CD4-positive, alpha-beta T cell treated with Interferon gamma for 1 hour (primary cell): ENCODE data around the gene INA.
"Not testable (repeated sequence)": the region's sequence is repeated elsewhere in the genome, so short reads cannot be mapped to it uniquely, and the experiment has no call there.

ENCODE experiments used
- DNase-seq: peaks from one replicate; pipeline ENCODE4 v3.0.0-alpha.2; 2020

The INA gene

GRCh38 chr10:103276896-103277712 lies at the start of gene INA:
TSS of gene INA (plus strand) at chr10:103277138. CDS start at chr10:103277212, 74 bp downstream.
- DNase-seq: no peak

- no peak for DNase-seq
Measured at GRCh38 chr10:103227416-103227815, 49.5 kb upstream of the INA start.

DNA sequence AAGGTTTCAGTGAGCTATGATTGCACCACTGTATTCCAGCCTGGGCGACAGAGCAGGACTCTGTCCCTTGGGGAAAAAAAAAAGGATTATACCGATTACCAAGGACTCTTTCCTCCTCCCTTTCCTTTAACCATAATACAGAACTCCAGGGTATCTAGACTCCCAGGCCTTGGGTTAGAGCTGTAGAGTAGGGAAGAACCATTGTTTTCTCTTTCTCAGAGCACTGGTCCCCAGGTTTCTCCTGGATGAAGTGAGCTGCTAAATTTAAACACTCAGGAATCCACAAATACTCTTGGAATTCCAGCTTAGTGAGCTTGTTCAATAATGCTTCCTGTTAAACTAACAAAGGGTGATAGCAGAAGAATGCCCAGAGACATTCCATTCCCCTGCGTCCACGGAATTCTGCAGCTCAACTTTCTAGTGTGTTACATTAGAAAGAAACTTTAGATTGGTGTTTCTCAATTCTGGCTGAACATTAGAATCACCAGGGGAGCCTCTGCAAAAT lies 45.8 kb upstream of the INA start:
- no peak for DNase-seq

DNA sequence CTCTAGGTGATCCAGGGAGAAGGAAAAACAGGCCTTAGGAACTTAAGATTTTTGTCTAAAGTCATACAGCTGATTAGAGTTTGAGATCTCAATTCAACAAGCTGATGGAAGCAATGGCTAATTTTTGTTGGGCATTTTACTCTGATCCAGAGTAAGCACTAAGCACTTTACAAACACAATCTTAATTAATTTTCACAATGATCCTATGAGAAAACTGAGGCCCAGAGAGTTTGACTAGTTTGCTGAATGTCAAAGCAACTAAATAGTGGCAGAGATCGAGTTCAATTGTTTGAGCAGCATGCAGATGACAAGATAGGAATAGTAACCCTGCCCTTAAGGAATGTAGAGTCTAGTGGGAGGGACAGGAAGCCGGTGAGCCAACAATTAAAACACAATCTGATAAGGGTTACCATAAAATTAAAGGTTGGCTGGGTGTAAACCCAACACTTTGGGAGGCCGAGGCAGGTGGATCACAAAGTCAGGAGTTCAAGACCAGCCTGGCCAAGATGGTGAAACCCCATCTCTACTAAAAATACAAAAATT lies 44.7 kb upstream of the INA start:
- DNase-seq: no peak

GRCh38 chr10:103232772-103233488 lies 44.0 kb upstream of the INA start:
- DNase-seq: no peak

DNA sequence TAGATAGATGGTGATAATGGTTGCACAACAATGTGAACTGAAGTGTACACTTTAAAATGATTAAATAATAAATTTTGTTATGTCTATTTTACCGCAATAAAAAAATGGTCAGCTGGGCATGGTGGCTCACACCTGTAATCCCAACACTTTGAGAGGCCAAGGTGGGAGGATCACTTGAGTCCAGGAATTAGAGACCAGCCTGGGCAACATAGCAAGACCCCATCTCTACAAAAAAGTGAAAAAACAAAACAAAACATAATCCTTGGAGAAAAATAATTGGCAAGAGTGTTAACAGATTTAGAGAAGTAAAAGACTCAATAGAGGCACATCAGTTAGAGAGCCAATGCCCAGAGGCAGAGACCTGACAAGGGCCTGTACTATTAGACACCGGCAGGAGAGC lies 41.2 kb upstream of the INA start:
- no peak for DNase-seq

GRCh38 chr10:103238506-103239252 lies 38.3 kb upstream of the INA start:
- DNase-seq: no peak

GRCh38 chr10:103241262-103242011 lies 35.5 kb upstream of the INA start:
- DNase-seq: peak; percentile 75

GRCh38 chr10:103244666-103245271 lies 32.2 kb upstream of the INA start:
- peak; percentile 61 for DNase-seq

DNA sequence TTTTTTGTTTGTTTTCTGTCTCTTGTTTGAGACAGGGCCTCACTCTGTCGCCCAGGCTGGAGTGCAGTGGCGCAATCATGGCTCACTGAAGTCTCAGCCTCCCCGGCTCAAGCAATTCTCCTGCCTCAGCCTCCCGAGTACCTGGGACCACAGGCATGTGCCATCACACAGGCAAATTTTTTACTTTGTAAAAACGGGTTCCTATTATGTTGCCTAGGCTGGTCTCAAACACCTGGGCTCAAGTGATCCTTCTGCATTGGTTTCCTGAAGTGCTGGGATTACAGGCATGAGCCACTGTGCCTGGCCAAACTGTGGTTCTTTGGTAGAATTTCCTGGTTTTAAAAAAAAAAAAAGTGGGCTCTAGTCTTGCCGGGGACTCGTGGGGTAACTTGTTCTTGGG lies 31.4 kb upstream of the INA start, which contains the start of gene RPEL1:
Gene RPEL1, plus strand, starts transcription at position 301 of the 400 bp plus-strand sequence. CDS start 110 bp downstream, outside the sequence.
- not testable (repeated sequence) for DNase-seq

DNA sequence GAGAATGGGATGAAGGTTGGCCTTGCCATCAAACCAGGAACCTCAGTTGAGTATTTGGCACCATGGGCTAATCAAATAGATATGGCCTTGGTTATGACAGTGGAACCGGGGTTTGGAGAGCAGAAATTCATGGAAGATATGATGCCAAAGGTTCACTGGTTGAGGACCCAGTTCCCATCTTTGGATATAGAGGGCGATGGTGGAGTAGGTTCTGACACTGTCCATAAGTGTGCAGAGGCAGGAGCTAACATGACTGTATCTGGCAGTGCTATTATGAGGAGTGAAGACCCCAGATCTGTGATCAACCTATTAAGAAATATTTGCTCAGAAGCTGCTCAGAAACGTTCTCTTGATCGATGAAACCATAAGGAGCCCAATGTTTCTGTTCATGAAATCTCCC lies 30.6 kb upstream of the INA start:
- no peak for DNase-seq

DNA sequence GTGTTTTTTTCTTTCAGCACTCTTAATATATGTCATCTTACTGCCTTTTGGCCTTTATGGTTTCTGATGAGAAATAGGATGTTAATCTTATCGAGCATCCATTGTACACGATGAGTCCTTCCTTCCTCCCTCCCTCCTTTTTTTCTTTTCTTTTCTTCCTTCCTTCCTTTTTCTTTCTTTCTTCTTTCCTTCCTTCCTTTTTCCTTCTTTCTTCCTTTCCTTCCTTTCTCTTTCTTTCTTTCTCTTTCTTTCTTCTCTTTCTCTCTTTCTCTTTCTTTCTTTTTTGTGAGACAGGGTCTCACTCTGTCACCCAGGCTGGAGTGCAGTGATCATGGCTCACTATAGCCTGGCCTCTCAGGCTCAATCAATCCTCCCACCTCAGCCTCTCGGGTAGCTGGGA lies 22.8 kb upstream of the INA start:
- DNase-seq: no peak

GRCh38 chr10:103254538-103255325 lies 22.2 kb upstream of the INA start:
- DNase-seq: no peak

GRCh38 chr10:103256613-103257012 lies 20.3 kb upstream of the INA start:
- no peak for DNase-seq

- no peak for DNase-seq
Measured at GRCh38 chr10:103257812-103258211, 19.1 kb upstream of the INA start.

- not testable (repeated sequence) for DNase-seq
Measured at GRCh38 chr10:103258928-103259327, 18.0 kb upstream of the INA start.

DNA sequence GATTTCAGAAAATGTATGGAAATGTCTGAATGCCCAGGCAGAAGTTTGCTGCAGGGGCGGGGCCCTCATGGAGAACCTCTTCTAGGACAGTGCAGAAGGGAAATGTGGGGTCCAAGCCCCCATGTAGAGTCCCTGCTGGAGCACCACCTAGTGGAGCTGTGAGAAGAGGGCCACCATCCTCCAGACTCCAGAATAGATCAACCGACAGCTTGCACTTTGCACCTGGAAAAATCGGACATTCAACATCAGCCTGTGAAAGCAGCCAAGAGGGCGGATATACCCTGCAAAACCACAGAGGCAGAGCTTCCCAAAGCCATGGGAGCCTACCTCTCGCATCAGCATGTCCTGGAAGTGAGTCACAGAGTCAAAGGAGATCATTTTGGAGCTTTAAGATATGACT lies 16.9 kb upstream of the INA start:
- DNase-seq: no peak

- no peak for DNase-seq
Measured at GRCh38 chr10:103262229-103262628, 14.7 kb upstream of the INA start.

DNA sequence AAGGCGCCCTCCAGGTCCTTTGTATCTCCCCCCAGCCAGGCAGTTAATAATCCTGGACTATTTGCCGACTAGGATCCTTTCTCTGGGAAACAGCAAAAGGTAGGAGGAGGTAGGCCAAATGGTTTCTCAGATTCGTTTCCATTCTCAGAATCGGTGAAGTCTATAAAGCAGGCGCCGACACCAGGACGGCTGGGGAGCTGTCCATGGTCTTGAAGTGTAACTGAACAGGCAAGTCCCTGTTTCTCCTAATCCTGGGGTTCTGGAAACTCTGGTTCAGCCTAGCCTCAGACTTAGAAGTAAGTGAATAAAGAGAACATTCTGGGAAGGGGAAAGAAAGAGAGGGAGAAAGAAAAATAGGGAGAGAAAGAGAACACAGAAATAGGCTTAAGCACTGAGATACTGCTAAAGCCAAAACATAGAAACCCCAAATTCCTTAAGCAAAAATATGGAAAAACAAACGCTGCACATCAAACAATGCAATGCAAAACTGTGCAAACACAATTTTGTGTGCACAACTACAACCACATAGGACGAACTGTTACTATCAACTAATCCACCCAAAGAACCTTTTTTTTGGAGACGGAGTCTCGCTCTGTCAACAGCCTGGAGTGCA lies 11.1 kb upstream of the INA start:
- DNase-seq: no peak

GRCh38 chr10:103273041-103273441 lies 3.9 kb upstream of the INA start:
- no peak for DNase-seq
